Choroid plexus epithelial cell (primary cell): ENCODE results near the gene OAS3.

Experiments used
- DNase-seq: peaks from one replicate; pipeline ENCODE4 v3.0.0-alpha.2; 2010; ENCODE audit warnings: low read depth
- H3K4me3 ChIP-seq: 2 replicates; pipeline ENCODE4 v1.5.1; 2011; ENCODE audit warnings: low read depth, mild to moderate bottlenecking, control low read depth, low read length, moderate library complexity
- TF ChIP-seq, protein P1 (sequence below): conservative IDR thresholded peaks from 2 replicates; pipeline ENCODE4 v1.5.1; 2011; ENCODE audit warnings: low read depth, mild to moderate bottlenecking, control low read depth, inconsistent platforms, low read length, moderate library complexity

The OAS3 gene

GRCh38 chr12:112927475-112927874, 10.8 kb upstream of the OAS3 start:
- H3K4me3 ChIP-seq, result no peak overlapping the region
- DNase-seq, result no peak
- TF ChIP-seq, protein P1, sequence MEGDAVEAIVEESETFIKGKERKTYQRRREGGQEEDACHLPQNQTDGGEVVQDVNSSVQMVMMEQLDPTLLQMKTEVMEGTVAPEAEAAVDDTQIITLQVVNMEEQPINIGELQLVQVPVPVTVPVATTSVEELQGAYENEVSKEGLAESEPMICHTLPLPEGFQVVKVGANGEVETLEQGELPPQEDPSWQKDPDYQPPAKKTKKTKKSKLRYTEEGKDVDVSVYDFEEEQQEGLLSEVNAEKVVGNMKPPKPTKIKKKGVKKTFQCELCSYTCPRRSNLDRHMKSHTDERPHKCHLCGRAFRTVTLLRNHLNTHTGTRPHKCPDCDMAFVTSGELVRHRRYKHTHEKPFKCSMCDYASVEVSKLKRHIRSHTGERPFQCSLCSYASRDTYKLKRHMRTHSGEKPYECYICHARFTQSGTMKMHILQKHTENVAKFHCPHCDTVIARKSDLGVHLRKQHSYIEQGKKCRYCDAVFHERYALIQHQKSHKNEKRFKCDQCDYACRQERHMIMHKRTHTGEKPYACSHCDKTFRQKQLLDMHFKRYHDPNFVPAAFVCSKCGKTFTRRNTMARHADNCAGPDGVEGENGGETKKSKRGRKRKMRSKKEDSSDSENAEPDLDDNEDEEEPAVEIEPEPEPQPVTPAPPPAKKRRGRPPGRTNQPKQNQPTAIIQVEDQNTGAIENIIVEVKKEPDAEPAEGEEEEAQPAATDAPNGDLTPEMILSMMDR, result no peak

GRCh38 chr12:112927925-112928324, 10.3 kb upstream of the OAS3 start:
- H3K4me3 ChIP-seq, result no peak overlapping the region
- no peak for DNase-seq
- TF ChIP-seq, protein P1, result no peak

- no peak for DNase-seq
- H3K4me3 ChIP-seq, result no peak overlapping the region
- TF ChIP-seq, protein P1, result peak; percentile 29
Measured at GRCh38 chr12:112928978-112929377, 9.3 kb upstream of the OAS3 start.

GRCh38 chr12:112929715-112930114, 8.6 kb upstream of the OAS3 start:
- H3K4me3 ChIP-seq, result no peak overlapping the region
- TF ChIP-seq, protein P1, result no peak
- no peak for DNase-seq

GRCh38 chr12:112930350-112930749, 7.9 kb upstream of the OAS3 start:
- DNase-seq, result no peak
- H3K4me3 ChIP-seq, result no peak overlapping the region
- TF ChIP-seq, protein P1, result no peak

DNA sequence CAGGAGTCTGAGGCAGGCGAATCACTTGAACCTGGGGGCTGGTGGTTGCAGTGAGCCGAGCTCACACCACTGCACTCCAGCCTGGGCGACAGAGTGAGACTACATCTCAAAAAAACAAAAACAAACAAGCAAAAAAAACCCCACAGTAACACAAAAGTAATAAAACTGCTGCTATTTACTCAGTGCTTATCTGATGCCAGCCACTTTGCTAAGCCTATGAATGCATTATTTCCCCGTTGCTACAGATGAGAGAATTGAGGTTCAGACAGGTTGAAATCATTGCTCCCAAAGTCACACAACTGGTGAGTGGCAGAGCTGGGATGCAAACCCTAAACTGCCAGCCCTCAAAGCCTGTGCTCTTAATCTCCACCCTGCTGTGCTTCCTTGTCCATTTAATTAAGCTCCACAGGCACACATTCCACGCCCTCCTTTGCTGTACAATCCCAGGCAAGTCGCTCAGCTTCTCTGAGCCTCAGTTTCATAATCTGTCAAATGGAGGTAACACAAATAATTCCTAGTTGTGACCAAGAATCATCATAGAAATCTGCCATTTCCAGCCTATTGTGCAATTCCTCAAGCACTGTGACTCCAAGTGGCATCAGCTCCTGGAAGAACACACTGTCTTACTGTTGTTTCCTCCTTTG, 5.7 kb upstream of the OAS3 start:
- H3K4me3 ChIP-seq, result no peak overlapping the region
- TF ChIP-seq, protein P1, result no peak
- DNase-seq, result no peak

DNA sequence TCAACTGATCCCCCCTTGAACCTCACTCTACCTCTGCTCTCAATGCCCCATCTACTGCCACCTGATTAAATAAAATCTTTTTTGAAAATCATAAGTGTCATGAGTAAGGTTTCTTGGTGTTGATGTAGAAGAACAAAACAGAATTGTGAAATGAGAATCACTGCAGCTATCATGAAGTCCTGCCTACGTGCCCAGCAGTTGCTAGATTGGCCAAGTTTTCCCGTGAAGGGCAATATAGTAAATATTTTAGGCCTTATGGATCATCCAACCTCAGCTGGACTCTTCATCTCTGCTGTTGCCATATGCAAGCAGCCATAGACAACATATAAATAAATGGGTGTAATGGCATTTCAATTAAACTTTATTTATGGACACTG, 5.2 kb upstream of the OAS3 start:
- no peak for DNase-seq
- H3K4me3 ChIP-seq, result no peak overlapping the region
- TF ChIP-seq, protein P1, result no peak
